Right lobe of liver (tissue), 4 donors: ENCODE data around the gene CDH16.

Experiments used
- POLR2A ChIP-seq: fragments of 450-650 bp; IDR thresholded peaks from one replicate; pipeline ENCODE4 v1.6.1; 2017; ENCODE audit warnings: antibody characterized with exemption, mild to moderate bottlenecking
- TF ChIP-seq, protein P1 (sequence below), 4 donors: fragments of 200-600 bp in 3 of 4; fragments of 450-650 bp in 1 of 4; IDR thresholded peaks; one replicate each; pipeline versions ENCODE4 v1.5.1 to v1.8.0; 2016 to 2022; ENCODE audit warnings: antibody characterized with exemption in 4 of 4, mild to moderate bottlenecking in 2 of 4
- donor health status: DM: no; HTN: no; CAD: no.
- donor health status: DM: no; HTN: no; CAD: no.
- donor health status: DM: no; HTN: yes; CAD: no.

DNA sequence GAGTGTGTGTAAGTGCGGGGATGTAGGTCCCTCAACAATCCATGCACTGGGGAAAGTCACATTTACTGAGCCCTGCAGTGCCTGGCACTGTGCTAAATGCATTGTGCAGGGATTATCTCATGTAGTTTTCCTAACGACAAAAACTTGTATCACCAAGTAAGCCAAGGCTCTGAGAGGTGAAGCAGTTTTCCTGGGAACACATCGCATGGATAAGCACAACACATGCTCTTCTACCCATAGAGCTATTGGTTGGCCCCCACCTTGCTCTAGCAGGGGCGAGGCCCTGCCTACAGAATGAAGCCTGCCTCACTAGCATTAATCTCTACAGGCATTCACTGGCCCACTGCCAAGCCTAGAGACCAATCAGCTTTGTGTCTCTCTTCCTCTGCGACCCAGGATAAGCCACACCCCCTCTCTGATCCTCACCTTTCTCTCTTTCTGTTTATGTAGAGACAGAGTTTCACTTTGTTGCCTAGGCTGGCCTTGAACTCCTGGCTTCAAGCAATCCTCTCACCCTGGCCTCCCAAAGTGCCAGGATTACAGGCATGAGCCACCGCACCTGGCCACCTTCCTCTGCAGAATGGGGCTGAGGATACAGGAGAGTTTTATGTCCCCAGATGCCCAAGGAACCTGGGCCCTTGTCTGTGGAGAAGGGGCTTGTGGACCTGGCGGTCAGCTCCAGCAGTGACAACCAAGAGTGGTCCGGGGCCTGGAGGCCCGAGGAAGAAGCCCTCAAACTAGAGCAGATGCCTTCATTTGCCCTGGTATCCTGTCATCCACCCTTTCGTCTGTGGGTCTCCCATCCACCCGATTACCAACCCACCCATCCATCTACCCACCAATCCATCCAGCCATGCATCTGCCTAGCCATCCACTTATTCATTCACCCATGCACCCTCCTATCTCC lies 12.8 kb downstream of the CDH16 start:
- TF ChIP-seq, protein P1, sequence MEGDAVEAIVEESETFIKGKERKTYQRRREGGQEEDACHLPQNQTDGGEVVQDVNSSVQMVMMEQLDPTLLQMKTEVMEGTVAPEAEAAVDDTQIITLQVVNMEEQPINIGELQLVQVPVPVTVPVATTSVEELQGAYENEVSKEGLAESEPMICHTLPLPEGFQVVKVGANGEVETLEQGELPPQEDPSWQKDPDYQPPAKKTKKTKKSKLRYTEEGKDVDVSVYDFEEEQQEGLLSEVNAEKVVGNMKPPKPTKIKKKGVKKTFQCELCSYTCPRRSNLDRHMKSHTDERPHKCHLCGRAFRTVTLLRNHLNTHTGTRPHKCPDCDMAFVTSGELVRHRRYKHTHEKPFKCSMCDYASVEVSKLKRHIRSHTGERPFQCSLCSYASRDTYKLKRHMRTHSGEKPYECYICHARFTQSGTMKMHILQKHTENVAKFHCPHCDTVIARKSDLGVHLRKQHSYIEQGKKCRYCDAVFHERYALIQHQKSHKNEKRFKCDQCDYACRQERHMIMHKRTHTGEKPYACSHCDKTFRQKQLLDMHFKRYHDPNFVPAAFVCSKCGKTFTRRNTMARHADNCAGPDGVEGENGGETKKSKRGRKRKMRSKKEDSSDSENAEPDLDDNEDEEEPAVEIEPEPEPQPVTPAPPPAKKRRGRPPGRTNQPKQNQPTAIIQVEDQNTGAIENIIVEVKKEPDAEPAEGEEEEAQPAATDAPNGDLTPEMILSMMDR (IDR thresholded peaks at IDR 0.05): no peak
- no peak for TF ChIP-seq POLR2A
